Stimulated activated CD8-positive, alpha-beta memory T cell treated with anti-CD3 and anti-CD28 coated beads, Interleukin-7, amount 100 ng/mL, for 48 hours (primary cell): ENCODE results near the gene EHD2.
"Not testable (repeated sequence)": the region's sequence is repeated elsewhere in the genome, so short reads cannot be mapped to it uniquely, and the experiment has no call there.

Source experiments
- DNase-seq, 2 donors: peaks; one replicate each; pipeline ENCODE4 v3.0.0-alpha.2; 2020; ENCODE audit warnings: low read depth in 1 of 2; ENCODE audit errors: extremely low read depth in 1 of 2

EHD2 gene

GRCh38 chr19:47745010-47745901 is 32.0 kb downstream of the EHD2 start, which contains the start of gene NOP53:
TSS of gene NOP53 (plus strand) at chr19:47745546. CDS start at chr19:47745560, 14 bp downstream.
- DNase-seq, result peak; percentile 87 to 90

- not testable (repeated sequence) for DNase-seq
These were observed 32.9 kb downstream of the EHD2 start for GRCh38 chr19:47746129-47746528.

- DNase-seq, result no peak
These were observed 36.1 kb downstream of the EHD2 start for GRCh38 chr19:47749326-47749725.

- no peak for DNase-seq
These were observed 37.5 kb downstream of the EHD2 start for GRCh38 chr19:47750752-47751151.

GRCh38 chr19:47752440-47753211 is 39.4 kb downstream of the EHD2 start:
- no peak for DNase-seq

- no peak for DNase-seq
These were observed 41.2 kb downstream of the EHD2 start for GRCh38 chr19:47754206-47755064.

GRCh38 chr19:47755065-47755761 is 42.0 kb downstream of the EHD2 start:
- DNase-seq, result no peak

GRCh38 chr19:47755762-47756626 is 42.8 kb downstream of the EHD2 start:
- DNase-seq, result no peak

GRCh38 chr19:47756627-47756929 is 43.4 kb downstream of the EHD2 start:
- no peak for DNase-seq

GRCh38 chr19:47756953-47757608 is 43.9 kb downstream of the EHD2 start:
- no peak for DNase-seq

- DNase-seq, result no peak
These were observed 44.6 kb downstream of the EHD2 start for GRCh38 chr19:47757617-47758442.

GRCh38 chr19:47758443-47758804 is 45.2 kb downstream of the EHD2 start:
- no peak for DNase-seq

GRCh38 chr19:47760632-47760999 is 47.4 kb downstream of the EHD2 start:
- no peak for DNase-seq

- no peak for DNase-seq
These were observed 48.3 kb downstream of the EHD2 start for GRCh38 chr19:47761566-47761965.

GRCh38 chr19:47762151-47762550 is 48.9 kb downstream of the EHD2 start:
- DNase-seq, result no peak

GRCh38 chr19:47762615-47763308 is 49.5 kb downstream of the EHD2 start:
- no peak for DNase-seq

GRCh38 chr19:47764705-47765104 is 51.5 kb downstream of the EHD2 start:
- DNase-seq, result not testable (repeated sequence)
